Measurements from ENCODE around the gene RFX4.

GRCh38 chr12:106739815-106740530, 157.2 kb downstream of the RFX4 start:
- TF ChIP-seq CTCF (IDR thresholded peaks at IDR 0.05) (no peak), POLR2A (IDR thresholded peaks at IDR 0.05) (no peak), POLR2AphosphoS5 (IDR thresholded peaks at IDR 0.05) (no peak), EP300 (IDR thresholded peaks at IDR 0.05) (no peak)

Measured in upper lobe of left lung (tissue), 4 donors.